Activated CD8-positive, alpha-beta memory T cell treated with anti-CD3 and anti-CD28 coated beads for 36 hours (primary cell): ENCODE results near the gene KIR3DL2. TPM values are rescaled to one million over a fixed set of nuclear protein-coding genes. Genes with fewer than 3 reads are reported as not detected.
"Not testable (repeated sequence)": the region's sequence is repeated elsewhere in the genome, so short reads cannot be mapped to it uniquely, and the experiment has no call there.

ENCODE experiments used
- CTCF ChIA-PET: fragments of 350-600 bp; sonication (Branson Sonifier 250); formaldehyde crosslinking; loops from one replicate; lab custom pipeline; 2021; ENCODE audit warnings: antibody characterized with exemption; lab: Charles Lee
- POLR2A ChIA-PET: fragments of 350-600 bp; sonication (Branson Sonifier 250); formaldehyde crosslinking; loops from one replicate; lab custom pipeline; 2021; ENCODE audit warnings: antibody characterized with exemption; lab: Charles Lee
- total RNA-seq, 2 experiments: library from RNA; stranded (reverse); gene quantifications; one replicate each; pipeline ENCODE4 v1.2.3, GENCODE V29; 2021

The KIR3DL2 gene
- under 1 TPM; 0.34 to 0.40 TPM for total RNA-seq

DNA sequence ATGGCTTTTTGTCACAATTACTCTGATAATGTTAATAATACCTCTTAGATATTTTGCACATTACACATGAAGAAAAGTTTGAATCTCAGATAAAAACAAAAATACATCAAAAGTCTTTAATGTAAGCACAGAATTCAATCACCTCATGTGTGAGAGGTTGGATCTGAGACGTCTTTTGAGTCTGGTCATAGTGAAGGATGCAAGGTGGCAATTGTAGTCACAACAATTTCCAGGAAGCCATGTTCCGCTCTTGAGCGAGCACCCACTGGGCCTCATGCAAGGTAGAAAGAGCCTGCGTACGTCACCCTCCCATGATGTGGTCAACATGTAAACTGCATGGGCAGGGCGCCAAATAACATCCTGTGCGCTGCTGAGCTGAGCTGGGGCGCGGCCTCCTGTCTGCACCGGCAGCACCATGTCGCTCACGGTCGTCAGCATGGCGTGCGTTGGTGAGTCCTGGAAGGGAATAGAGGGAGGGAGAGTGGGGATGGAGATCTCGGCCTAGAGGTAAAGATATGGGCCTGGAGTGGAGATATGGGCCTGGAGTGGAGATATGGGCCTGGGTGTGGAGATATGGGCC lies at the start of gene KIR3DL2:
KIR3DL2 (plus strand) TSS at position 383 of the 580 bp plus-strand sequence; CDS start at position 416, 33 bp downstream.
- CTCF ChIA-PET, result not testable (repeated sequence)

GRCh38 chr19:54803410-54803809 lies 46.8 kb upstream of the KIR3DL2 start, which contains the start of gene KIR2DL4:
TSS of gene KIR2DL4 (plus strand) at chr19:54803610. CDS start at chr19:54803652, 42 bp downstream.
- ChIA-PET CTCF (no interaction called here), POLR2A (no interaction called here)

More for the DNA sequence above, at the start of gene KIR3DL2:
- POLR2A ChIA-PET, result not testable (repeated sequence)

- CTCF ChIA-PET, result no interaction called here
- POLR2A ChIA-PET, result no interaction called here
Measured at GRCh38 chr19:54804101-54804500, 46.1 kb upstream of the KIR3DL2 start.

DNA sequence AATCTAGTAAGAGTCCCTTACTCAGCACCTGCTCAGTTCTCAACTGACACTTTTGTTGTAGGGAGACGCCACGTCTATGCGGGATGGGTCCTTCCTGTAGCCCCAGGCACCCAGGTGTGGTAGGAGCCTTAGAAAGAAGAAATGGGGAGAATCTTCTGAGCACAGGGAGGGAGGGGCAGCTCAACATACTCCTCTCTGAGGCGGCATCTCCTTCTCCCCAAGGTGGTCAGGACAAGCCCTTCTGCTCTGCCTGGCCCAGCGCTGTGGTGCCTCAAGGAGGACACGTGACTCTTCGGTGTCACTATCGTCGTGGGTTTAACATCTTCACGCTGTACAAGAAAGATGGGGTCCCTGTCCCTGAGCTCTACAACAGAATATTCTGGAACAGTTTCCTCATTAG lies 45.7 kb upstream of the KIR3DL2 start:
- ChIA-PET CTCF (no interaction called here), POLR2A (no interaction called here)

GRCh38 chr19:54805665-54806515 lies 44.4 kb upstream of the KIR3DL2 start:
- ChIA-PET POLR2A (no interaction called here), CTCF (no interaction called here)

DNA sequence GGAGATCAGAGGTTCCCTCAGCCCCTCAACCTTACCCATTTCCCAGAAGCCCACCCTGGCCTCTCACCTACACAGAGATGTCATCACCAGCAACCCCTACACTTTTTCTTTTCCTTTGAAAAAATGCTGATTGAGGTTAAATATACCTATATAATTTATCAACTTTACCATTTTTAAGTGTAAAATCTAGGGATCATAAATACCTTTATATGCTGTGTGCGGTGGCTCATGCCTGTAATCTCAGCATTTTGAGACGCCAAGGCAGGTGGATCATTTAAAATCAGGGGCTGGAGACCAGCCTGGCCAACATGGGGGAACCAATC lies 43.8 kb upstream of the KIR3DL2 start:
- CTCF ChIA-PET, result no interaction called here

GRCh38 chr19:54814571-54814970 lies 35.7 kb upstream of the KIR3DL2 start:
- POLR2A ChIA-PET, CTCF ChIA-PET: not testable (repeated sequence)

More for the DNA sequence above, 43.8 kb upstream of the KIR3DL2 start:
- POLR2A ChIA-PET, result no interaction called here

- POLR2A ChIA-PET, CTCF ChIA-PET: not testable (repeated sequence)
Measured at GRCh38 chr19:54816251-54816650, 34.0 kb upstream of the KIR3DL2 start, which contains the start of gene KIR3DL1. TSS of gene KIR3DL1 (plus strand) at chr19:54816468.

- ChIA-PET POLR2A (no interaction called here), CTCF (no interaction called here)
Measured at GRCh38 chr19:54817670-54818536, 32.3 kb upstream of the KIR3DL2 start.

DNA sequence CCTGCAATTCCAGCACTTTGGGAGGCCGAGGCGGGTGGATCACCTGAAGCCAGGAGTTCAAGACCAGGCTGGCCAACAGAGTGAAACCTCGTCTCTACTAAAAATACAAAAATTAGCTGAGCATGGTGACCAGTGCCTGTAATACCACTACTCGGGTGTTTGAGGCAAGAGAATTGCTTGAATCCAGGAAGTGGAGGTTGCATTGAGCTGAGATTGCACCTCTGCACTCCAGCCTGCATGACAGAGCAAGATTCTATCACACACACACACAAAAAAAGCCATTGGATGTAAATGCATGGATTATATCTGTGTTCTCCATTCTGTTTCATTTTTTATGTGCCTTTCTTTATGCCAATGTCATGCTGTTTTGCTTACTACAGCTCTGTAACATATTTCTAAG lies 25.8 kb upstream of the KIR3DL2 start:
- POLR2A ChIA-PET, CTCF ChIA-PET: not testable (repeated sequence)

DNA sequence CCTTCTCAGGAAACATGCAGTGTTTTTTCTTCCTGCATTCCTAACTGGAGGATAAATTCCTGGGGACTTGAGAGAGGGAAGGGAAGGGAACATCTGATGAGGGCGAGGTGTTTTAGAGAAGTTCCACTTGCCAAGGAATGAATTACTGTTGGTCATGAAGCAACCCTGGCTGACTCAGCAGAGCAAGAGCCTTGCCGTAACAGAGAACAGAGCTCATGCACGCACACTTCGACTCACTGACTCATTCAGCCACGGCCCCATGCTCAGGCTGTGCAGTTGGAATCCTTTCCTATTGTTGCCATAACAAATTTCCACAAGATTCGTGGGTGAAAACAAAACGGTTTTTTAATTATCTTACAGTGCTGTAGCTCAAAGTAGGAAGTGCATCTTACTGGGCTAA lies 24.9 kb upstream of the KIR3DL2 start:
- CTCF ChIA-PET, POLR2A ChIA-PET: not testable (repeated sequence)

DNA sequence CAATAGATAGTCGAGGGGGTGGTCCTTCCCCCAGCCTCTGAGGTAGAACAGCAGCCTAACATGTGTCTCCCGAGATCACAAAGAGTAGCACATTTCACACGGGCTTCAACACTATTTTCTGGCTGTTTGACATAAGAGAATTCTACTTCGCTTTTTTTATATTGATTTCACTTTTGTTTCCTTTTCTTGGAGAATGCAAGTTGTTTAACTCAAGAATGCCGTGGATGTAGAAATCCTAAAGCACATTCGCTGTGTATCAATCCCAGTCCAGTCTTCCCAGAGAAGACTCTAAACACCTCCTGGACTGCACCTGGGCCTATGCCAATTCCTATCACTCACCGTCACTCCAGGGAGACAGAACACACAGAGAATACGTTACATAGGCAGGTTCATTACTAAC lies 22.2 kb upstream of the KIR3DL2 start:
- POLR2A ChIA-PET, CTCF ChIA-PET: not testable (repeated sequence)

DNA sequence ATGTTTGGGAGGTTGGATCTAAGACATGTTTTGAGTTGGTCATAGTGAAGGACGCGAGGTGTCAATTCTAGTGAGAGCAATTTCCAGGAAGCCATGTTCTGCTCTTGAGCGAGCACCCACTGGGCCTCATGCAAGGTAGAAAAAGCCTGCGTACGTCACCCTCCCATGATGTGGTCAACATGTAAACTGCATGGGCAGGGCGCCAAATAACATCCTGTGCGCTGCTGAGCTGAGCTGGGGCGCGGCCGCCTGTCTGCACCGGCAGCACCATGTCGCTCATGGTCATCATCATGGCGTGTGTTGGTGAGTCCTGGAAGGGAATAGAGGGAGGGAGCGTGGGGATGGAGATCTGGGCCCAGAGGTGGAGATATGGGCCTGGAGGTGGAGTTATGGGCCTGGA lies 17.7 kb upstream of the KIR3DL2 start, which contains the start of gene KIR2DS4:
KIR2DS4 (plus strand) TSS at position 181 of the 400 bp plus-strand sequence.
- POLR2A ChIA-PET, CTCF ChIA-PET: not testable (repeated sequence)

DNA sequence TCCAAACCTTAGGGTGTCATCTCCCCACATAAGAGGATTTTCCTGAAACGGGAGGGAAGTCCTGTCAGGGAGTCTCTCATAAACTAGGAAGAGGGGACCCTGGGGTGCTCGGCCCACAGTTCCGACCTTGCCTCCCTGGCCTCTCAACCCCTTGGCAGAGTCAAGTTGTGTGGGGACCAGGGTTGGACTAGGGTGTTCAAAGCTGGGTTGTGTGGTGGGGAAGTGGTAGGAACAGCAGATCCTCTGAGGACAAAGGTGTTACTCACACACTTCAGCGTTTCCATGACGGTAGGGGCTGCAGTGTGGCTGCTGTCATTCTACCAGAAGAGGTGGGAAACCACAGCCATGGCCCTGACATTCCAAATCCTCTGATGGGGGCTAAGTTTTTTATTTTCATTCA lies 15.1 kb upstream of the KIR3DL2 start:
- POLR2A ChIA-PET, CTCF ChIA-PET: not testable (repeated sequence)

GRCh38 chr19:54837522-54837921 lies 12.7 kb upstream of the KIR3DL2 start:
- POLR2A ChIA-PET, result not testable (repeated sequence)

GRCh38 chr19:54843171-54843570 lies 7.1 kb upstream of the KIR3DL2 start:
- CTCF ChIA-PET, POLR2A ChIA-PET: not testable (repeated sequence)

More at GRCh38 chr19:54837522-54837921, 12.7 kb upstream of the KIR3DL2 start:
- CTCF ChIA-PET, result not testable (repeated sequence)

DNA sequence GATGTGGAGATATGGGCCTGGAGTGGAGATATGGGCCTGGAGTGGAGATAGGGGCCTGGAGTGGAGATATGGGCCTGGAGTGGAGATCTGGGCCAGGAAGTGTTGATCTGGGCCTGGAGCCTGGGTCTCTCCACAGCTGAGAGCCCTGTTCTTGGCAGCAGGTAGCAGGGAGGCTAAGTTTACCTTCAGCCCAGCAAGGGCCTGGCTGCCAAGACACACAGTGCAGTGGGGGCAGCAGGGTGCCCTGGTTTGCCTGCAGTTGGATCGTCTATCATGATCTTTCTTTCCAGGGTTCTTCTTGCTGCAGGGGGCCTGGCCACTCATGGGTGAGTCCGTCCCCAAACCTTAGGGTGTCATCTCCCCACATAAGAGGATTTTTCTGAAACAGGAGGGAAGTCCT lies 687 bp downstream of the KIR3DL2 start:
- ChIA-PET CTCF (no interaction called here), POLR2A (no interaction called here)

- POLR2A ChIA-PET, result no interaction called here
Measured at GRCh38 chr19:54851353-54851752, 1.1 kb downstream of the KIR3DL2 start.

DNA sequence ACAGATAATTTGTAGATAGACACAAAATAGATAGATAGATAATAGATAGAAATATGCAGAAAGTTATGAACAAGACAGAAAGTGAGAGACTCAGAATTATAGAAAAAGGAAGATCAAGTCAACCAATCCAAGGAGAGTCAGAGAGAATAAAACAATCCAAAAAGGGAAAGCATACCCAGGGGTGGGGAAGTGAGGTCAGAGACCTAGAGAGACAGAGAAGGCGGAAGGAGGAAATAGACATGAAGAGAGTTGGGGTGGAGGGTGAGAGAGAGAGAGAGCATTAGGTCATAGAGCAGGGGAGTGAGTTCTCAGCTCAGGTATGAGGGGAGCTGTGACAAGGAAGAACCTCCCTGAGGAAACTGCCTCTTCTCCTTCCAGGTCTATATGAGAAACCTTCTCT lies 5.0 kb downstream of the KIR3DL2 start:
- CTCF ChIA-PET, result interaction anchor here (0.8 kb wide), 1 partner anchor 20 kb away, joined by 3 read pairs; no protein-coding TSS in a partner anchor
- POLR2A ChIA-PET, result not testable (repeated sequence)

More at GRCh38 chr19:54851353-54851752, 1.1 kb downstream of the KIR3DL2 start:
- CTCF ChIA-PET, result no interaction called here

- CTCF ChIA-PET, POLR2A ChIA-PET: not testable (repeated sequence)
Measured at GRCh38 chr19:54858476-54858875, 8.2 kb downstream of the KIR3DL2 start.
